Karpas-422 (cell line): ENCODE measurements around the gene DDB1. TPM values are rescaled to one million over a fixed set of nuclear protein-coding genes. Genes with fewer than 3 reads are reported as not detected.

Experiments used
- DNase-seq: peaks from one replicate; pipeline ENCODE4 v3.0.0-alpha.2; 2015
- H2AFZ ChIP-seq: fragments of 200-600 bp; sonication (generic); 2 replicates; pipeline ENCODE4 v1.6.1; 2014; ENCODE audit warnings: antibody characterized with exemption, low read length, mixed read lengths
- H3K27ac ChIP-seq: fragments of 200-600 bp; sonication (generic); 2 replicates; pipeline ENCODE4 v1.5.1; 2014; ENCODE audit warnings: mild to moderate bottlenecking, low read length, moderate library complexity
- H3K27me3 ChIP-seq: fragments of 200-600 bp; sonication (generic); 2 replicates; pipeline ENCODE4 v1.6.1; 2014; ENCODE audit warnings: low read length, mixed read lengths
- H3K36me3 ChIP-seq: fragments of 200-600 bp; sonication (generic); 2 replicates; pipeline ENCODE4 v1.6.1; 2014; ENCODE audit warnings: low read length, mixed read lengths; ENCODE audit not compliant: insufficient read depth
- H3K4me1 ChIP-seq: fragments of 200-600 bp; sonication (generic); 2 replicates; pipeline ENCODE4 v1.6.1; 2014; ENCODE audit warnings: mild to moderate bottlenecking, low read length, mixed read lengths
- H3K4me2 ChIP-seq: fragments of 200-600 bp; sonication (generic); 2 replicates; pipeline ENCODE4 v1.6.1; 2014; ENCODE audit warnings: low read length, low read depth, mild to moderate bottlenecking; ENCODE audit not compliant: poor library complexity, severe bottlenecking
- H3K4me3 ChIP-seq: fragments of 200-600 bp; sonication (generic); 2 replicates; pipeline ENCODE4 v1.5.1; 2014; ENCODE audit warnings: mild to moderate bottlenecking, antibody characterized with exemption, low read length, mixed read lengths
- H3K79me2 ChIP-seq: fragments of 200-600 bp; sonication (generic); 2 replicates; pipeline ENCODE4 v1.6.1; 2014; ENCODE audit warnings: mild to moderate bottlenecking, low read length, mixed read lengths
- H3K9ac ChIP-seq: fragments of 200-600 bp; sonication (generic); 2 replicates; pipeline ENCODE4 v1.6.0; 2014; ENCODE audit warnings: low read length
- H3K9me2 ChIP-seq: fragments of 200-600 bp; sonication (generic), shearing (Covaris generic); replicated peaks from 2 replicates; pipeline ENCODE4 v1.6.0; 2014; ENCODE audit warnings: mild to moderate bottlenecking, low read length, moderate library complexity; ENCODE audit not compliant: insufficient read depth
- H3K9me3 ChIP-seq: fragments of 300-700, 200-600 bp; sonication (generic); 2 replicates; pipeline ENCODE4 v1.6.1; 2014; ENCODE audit warnings: low read length, mixed read lengths
- H4K20me1 ChIP-seq: fragments of 200-600 bp; sonication (generic); 2 replicates; pipeline ENCODE4 v1.6.1; 2014; ENCODE audit warnings: mild to moderate bottlenecking, antibody characterized with exemption, low read length, low read depth; ENCODE audit not compliant: insufficient read depth
- total RNA-seq: library from RNA; depleted of rRNA; stranded (reverse); fragments of >200 nt; shearing (Covaris generic); gene quantifications from 2 replicates; pipeline ENCODE4 v1.2.3, GENCODE V29; 2014; ENCODE audit warnings: low replicate concordance

The DDB1 gene
- total RNA-seq, 1 experiment from 2014 or later, result 100 TPM

GRCh38 chr11:61359516-61359915 lies 26.6 kb upstream of the DDB1 start:
- DNase-seq, result no peak
- H3K4me1 ChIP-seq, result peaks cover 53% of the 10 kb centered on the region
- no peaks in the 10 kb centered on the region for H3K9me2 ChIP-seq
- H3K9me3 ChIP-seq, result no peaks in the 10 kb centered on the region
- H3K36me3 ChIP-seq, result peaks cover 12% of the 10 kb centered on the region
- peak overlapping the region; percentile 94 for H3K4me2 ChIP-seq
- H3K4me3 ChIP-seq, result peak overlapping the region; percentile 87; the same call in 1 of the 2 replicates
- H4K20me1 ChIP-seq, result 0 out of 2 replicates have a peak, but pooled peaks cover 5% of the 10 kb centered on the region
- peak overlapping the region; percentile 94 for H3K27ac ChIP-seq
- H2AFZ ChIP-seq, result no peak overlapping the region
- H3K27me3 ChIP-seq, result no peaks in the 10 kb centered on the region
- H3K9ac ChIP-seq, result peak overlapping the region; percentile 96
- peaks cover 33% of the 10 kb centered on the region for H3K79me2 ChIP-seq

GRCh38 chr11:61358566-61358965 lies 25.7 kb upstream of the DDB1 start:
- H3K36me3 ChIP-seq, result peaks cover 3% of the 10 kb centered on the region; the same call in 1 of the 2 replicates
- H3K4me1 ChIP-seq, result peaks cover 55% of the 10 kb centered on the region
- no peak overlapping the region for H3K4me3 ChIP-seq
- H3K4me2 ChIP-seq, result no peak overlapping the region
- H3K79me2 ChIP-seq, result peaks cover 24% of the 10 kb centered on the region
- DNase-seq, result no peak
- no peaks in the 10 kb centered on the region for H3K9me2 ChIP-seq
- H4K20me1 ChIP-seq, result 0 out of 2 replicates have a peak, but pooled peaks cover under 1% of the 10 kb centered on the region
- no peak overlapping the region for H2AFZ ChIP-seq
- H3K9ac ChIP-seq, result no peak overlapping the region
- no peaks in the 10 kb centered on the region for H3K27me3 ChIP-seq
- H3K27ac ChIP-seq, result no peak overlapping the region
- H3K9me3 ChIP-seq, result no peaks in the 10 kb centered on the region

GRCh38 chr11:61357894-61358239 lies 25.0 kb upstream of the DDB1 start:
- Histone ChIP-seq H3K27me3 (no peaks in the 10 kb centered on the region), H3K79me2 (peaks cover 17% of the 10 kb centered on the region), H3K9me2 (no peaks in the 10 kb centered on the region), H2AFZ (no peak overlapping the region), H3K4me1 (peaks cover 49% of the 10 kb centered on the region), H3K27ac (peak overlapping the region; percentile 92), H4K20me1 (no peaks in the 10 kb centered on the region), H3K9me3 (no peaks in the 10 kb centered on the region), H3K4me3 (peak overlapping the region; percentile 4; the same call in 1 of the 2 replicates), H3K4me2 (peak overlapping the region; percentile 61), H3K36me3 (peaks cover 7% of the 10 kb centered on the region; the same call in 1 of the 2 replicates), H3K9ac (peak overlapping the region; percentile 59; the same call in 1 of the 2 replicates)
- DNase-seq, result no peak

GRCh38 chr11:61357233-61357893 lies 24.5 kb upstream of the DDB1 start:
- Histone ChIP-seq H4K20me1 (no peaks in the 10 kb centered on the region), H3K27me3 (no peaks in the 10 kb centered on the region), H3K9me2 (no peaks in the 10 kb centered on the region), H3K9me3 (no peaks in the 10 kb centered on the region), H3K4me3 (peak overlapping the region; percentile 47; the same call in 1 of the 2 replicates), H3K4me1 (peaks cover 49% of the 10 kb centered on the region), H3K79me2 (peaks cover 12% of the 10 kb centered on the region), H3K4me2 (peak overlapping the region; percentile 61), H3K9ac (peak overlapping the region; percentile 59), H3K27ac (peak overlapping the region; percentile 92), H2AFZ (no peak overlapping the region), H3K36me3 (peaks cover 11% of the 10 kb centered on the region; the same call in 1 of the 2 replicates)
- DNase-seq, result peak; percentile 92

GRCh38 chr11:61356706-61357105 lies 23.8 kb upstream of the DDB1 start:
- H3K36me3 ChIP-seq, result peaks cover 11% of the 10 kb centered on the region; the same call in 1 of the 2 replicates
- H2AFZ ChIP-seq, result no peak overlapping the region
- peak; percentile 58 for DNase-seq
- H3K9ac ChIP-seq, result peak overlapping the region; percentile 59
- peaks cover 49% of the 10 kb centered on the region for H3K4me1 ChIP-seq
- peak overlapping the region; percentile 47 for H3K4me3 ChIP-seq
- peaks cover 10% of the 10 kb centered on the region for H3K79me2 ChIP-seq
- H3K9me2 ChIP-seq, result no peaks in the 10 kb centered on the region
- peak overlapping the region; percentile 61 for H3K4me2 ChIP-seq
- no peaks in the 10 kb centered on the region for H4K20me1 ChIP-seq
- H3K27ac ChIP-seq, result peak overlapping the region; percentile 92
- no peaks in the 10 kb centered on the region for H3K9me3 ChIP-seq
- H3K27me3 ChIP-seq, result no peaks in the 10 kb centered on the region

GRCh38 chr11:61354208-61354607 lies 21.3 kb upstream of the DDB1 start:
- H2AFZ ChIP-seq, result no peak overlapping the region
- no peaks in the 10 kb centered on the region for H3K9me2 ChIP-seq
- no peaks in the 10 kb centered on the region for H3K9me3 ChIP-seq
- no peak overlapping the region for H3K9ac ChIP-seq
- H3K27ac ChIP-seq, result no peak overlapping the region
- peaks cover 33% of the 10 kb centered on the region for H3K4me1 ChIP-seq
- H3K27me3 ChIP-seq, result no peaks in the 10 kb centered on the region
- no peaks in the 10 kb centered on the region for H4K20me1 ChIP-seq
- H3K4me3 ChIP-seq, result no peak overlapping the region
- H3K79me2 ChIP-seq, result no peaks in the 10 kb centered on the region
- peaks cover 11% of the 10 kb centered on the region; the same call in 1 of the 2 replicates for H3K36me3 ChIP-seq
- no peak overlapping the region for H3K4me2 ChIP-seq
- DNase-seq, result no peak

- H3K36me3 ChIP-seq, result peaks cover 11% of the 10 kb centered on the region; the same call in 1 of the 2 replicates
- DNase-seq, result no peak
- no peak overlapping the region for H3K4me3 ChIP-seq
- H4K20me1 ChIP-seq, result no peaks in the 10 kb centered on the region
- no peak overlapping the region for H2AFZ ChIP-seq
- H3K79me2 ChIP-seq, result no peaks in the 10 kb centered on the region
- H3K4me2 ChIP-seq, result no peak overlapping the region
- H3K9ac ChIP-seq, result no peak overlapping the region
- no peaks in the 10 kb centered on the region for H3K9me2 ChIP-seq
- H3K4me1 ChIP-seq, result peaks cover 32% of the 10 kb centered on the region
- H3K27me3 ChIP-seq, result no peaks in the 10 kb centered on the region
- no peaks in the 10 kb centered on the region for H3K9me3 ChIP-seq
- peak overlapping the region; percentile 11 for H3K27ac ChIP-seq
Measured at GRCh38 chr11:61353131-61354067, 20.5 kb upstream of the DDB1 start.

- H3K27me3 ChIP-seq, result no peaks in the 10 kb centered on the region
- no peak overlapping the region for H3K9ac ChIP-seq
- no peak overlapping the region for H2AFZ ChIP-seq
- no peaks in the 10 kb centered on the region for H3K79me2 ChIP-seq
- H3K4me1 ChIP-seq, result peaks cover 21% of the 10 kb centered on the region
- H3K9me3 ChIP-seq, result no peaks in the 10 kb centered on the region
- no peak overlapping the region for H3K4me3 ChIP-seq
- H4K20me1 ChIP-seq, result no peaks in the 10 kb centered on the region
- H3K36me3 ChIP-seq, result peaks cover 11% of the 10 kb centered on the region; the same call in 1 of the 2 replicates
- no peak for DNase-seq
- H3K4me2 ChIP-seq, result no peak overlapping the region
- no peak overlapping the region for H3K27ac ChIP-seq
- H3K9me2 ChIP-seq, result no peaks in the 10 kb centered on the region
Measured at GRCh38 chr11:61352038-61352437, 19.1 kb upstream of the DDB1 start.
